Coronary artery (tissue), 2 donors: ENCODE results near the gene MYO5A.

Source experiments
- DNase-seq: peaks from one replicate; pipeline ENCODE4 v3.0.0-alpha.2; 2017; ENCODE audit warnings: low spot score
- H3K27ac ChIP-seq, 2 donors: fragments of 200-600 bp; sonication (generic); one replicate each; pipeline ENCODE4 v1.5.1; 2016 to 2019
- H3K4me3 ChIP-seq: fragments of 200-600 bp; sonication (generic); 2 replicates; pipeline ENCODE4 v1.5.1; 2016; ENCODE audit warnings: mild to moderate bottlenecking, moderate library complexity
- CTCF ChIP-seq: fragments of 200-600 bp; sonication (generic); IDR thresholded peaks from one replicate; pipeline ENCODE4 v1.5.1; 2019; ENCODE audit warnings: antibody characterized with exemption

MYO5A gene

GRCh38 chr15:52278135-52278534 lies 250.5 kb downstream of the MYO5A start:
- no peak for TF ChIP-seq CTCF
- no peak overlapping the region for H3K27ac ChIP-seq

GRCh38 chr15:52277575-52277974 lies 251.1 kb downstream of the MYO5A start:
- TF ChIP-seq CTCF, result no peak
- no peak for DNase-seq
- H3K27ac ChIP-seq, result no peak overlapping the region
- H3K4me3 ChIP-seq, result no peak overlapping the region

More at GRCh38 chr15:52278135-52278534, 250.5 kb downstream of the MYO5A start:
- no peak overlapping the region for H3K4me3 ChIP-seq
- DNase-seq, result no peak

- no peak for TF ChIP-seq CTCF
- Histone ChIP-seq H3K27ac (no peak overlapping the region), H3K4me3 (no peak overlapping the region)
- DNase-seq, result no peak
Measured at GRCh38 chr15:52276256-52276770, 252.4 kb downstream of the MYO5A start.

- no peak overlapping the region for H3K27ac ChIP-seq
- no peak overlapping the region for H3K4me3 ChIP-seq
- DNase-seq, result no peak
- no peak for TF ChIP-seq CTCF
Measured at GRCh38 chr15:52263563-52264282, 265.0 kb downstream of the MYO5A start.

GRCh38 chr15:52262364-52262763 lies 266.3 kb downstream of the MYO5A start:
- no peak for TF ChIP-seq CTCF
- Histone ChIP-seq H3K4me3 (no peak overlapping the region), H3K27ac (peak overlapping the region in 1 of 2 donors; percentile 75)
- no peak for DNase-seq

GRCh38 chr15:52261498-52262242 lies 267.0 kb downstream of the MYO5A start:
- peak overlapping the region; percentile 12 for H3K4me3 ChIP-seq
- TF ChIP-seq CTCF, result no peak
- peak overlapping the region; percentile 27 to 75 for H3K27ac ChIP-seq
- DNase-seq, result peak; percentile 83
